ENCODE measurements around the gene TBC1D17. TPM values are rescaled to one million over a fixed set of nuclear protein-coding genes. Genes with fewer than 3 reads are reported as not detected.

The TBC1D17 gene
- polyA plus RNA-seq, 1 donor from 2014 or later: 13.1 TPM

DNA sequence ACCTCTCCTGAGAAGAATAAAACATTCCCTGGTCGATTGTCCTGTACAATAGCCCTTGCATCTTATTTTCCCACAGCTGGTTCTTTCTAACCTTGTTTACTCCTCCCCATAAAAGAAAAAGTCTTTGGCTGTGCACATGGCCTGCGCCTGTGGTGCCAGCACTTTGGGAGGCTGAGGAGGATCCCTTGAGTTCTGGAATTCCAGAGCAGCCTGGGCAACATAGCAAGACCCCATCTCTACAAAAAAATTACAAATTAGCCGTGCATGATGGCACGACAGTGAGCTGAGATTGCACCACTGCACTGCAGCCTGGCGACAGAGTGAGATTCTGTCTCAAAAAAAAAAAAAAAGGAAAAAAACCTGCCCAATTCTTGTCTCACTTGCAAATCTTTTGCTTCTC lies 59.0 kb downstream of the TBC1D17 start:
- Histone ChIP-seq H3K9ac (ENCODE audit: low read length) (no peak overlapping the region), H2AFZ (ENCODE audit: low read depth, low read length) (no peak overlapping the region), H3K4me2 (ENCODE audit: low read length) (no peak overlapping the region), H3K27ac (ENCODE audit: low read length) (no peak overlapping the region), H3K9me2 (ENCODE audit: insufficient read depth, low read length) (no peaks in the 10 kb centered on the region), H3K9me3 (ENCODE audit: low read length) (no peaks in the 10 kb centered on the region), H3K79me2 (replicated peaks; ENCODE audit: insufficient read depth, low read length) (no peaks in the 10 kb centered on the region), H3K27me3 (ENCODE audit: insufficient read depth, low read depth, low read length) (no peaks in the 10 kb centered on the region), H3K4me3 (ENCODE audit: low read length) (no peak overlapping the region), H4K20me1 (ENCODE audit: insufficient read depth) (no peaks in the 10 kb centered on the region), H3F3A (ENCODE audit: insufficient read depth, low read length, poor library complexity, severe bottlenecking) (no peaks in the 10 kb centered on the region), H3K36me3 (ENCODE audit: insufficient read depth, low read length) (no peaks in the 10 kb centered on the region)
- TF ChIP-seq RAD21 (conservative IDR thresholded peaks at IDR 0.05) (no peak), SMC3 (conservative IDR thresholded peaks at IDR 0.05; ENCODE audit: poor library complexity) (no peak), EP300 (conservative IDR thresholded peaks at IDR 0.05; ENCODE audit: poor library complexity, severe bottlenecking) (no peak)
- TF ChIP-seq, protein P1, sequence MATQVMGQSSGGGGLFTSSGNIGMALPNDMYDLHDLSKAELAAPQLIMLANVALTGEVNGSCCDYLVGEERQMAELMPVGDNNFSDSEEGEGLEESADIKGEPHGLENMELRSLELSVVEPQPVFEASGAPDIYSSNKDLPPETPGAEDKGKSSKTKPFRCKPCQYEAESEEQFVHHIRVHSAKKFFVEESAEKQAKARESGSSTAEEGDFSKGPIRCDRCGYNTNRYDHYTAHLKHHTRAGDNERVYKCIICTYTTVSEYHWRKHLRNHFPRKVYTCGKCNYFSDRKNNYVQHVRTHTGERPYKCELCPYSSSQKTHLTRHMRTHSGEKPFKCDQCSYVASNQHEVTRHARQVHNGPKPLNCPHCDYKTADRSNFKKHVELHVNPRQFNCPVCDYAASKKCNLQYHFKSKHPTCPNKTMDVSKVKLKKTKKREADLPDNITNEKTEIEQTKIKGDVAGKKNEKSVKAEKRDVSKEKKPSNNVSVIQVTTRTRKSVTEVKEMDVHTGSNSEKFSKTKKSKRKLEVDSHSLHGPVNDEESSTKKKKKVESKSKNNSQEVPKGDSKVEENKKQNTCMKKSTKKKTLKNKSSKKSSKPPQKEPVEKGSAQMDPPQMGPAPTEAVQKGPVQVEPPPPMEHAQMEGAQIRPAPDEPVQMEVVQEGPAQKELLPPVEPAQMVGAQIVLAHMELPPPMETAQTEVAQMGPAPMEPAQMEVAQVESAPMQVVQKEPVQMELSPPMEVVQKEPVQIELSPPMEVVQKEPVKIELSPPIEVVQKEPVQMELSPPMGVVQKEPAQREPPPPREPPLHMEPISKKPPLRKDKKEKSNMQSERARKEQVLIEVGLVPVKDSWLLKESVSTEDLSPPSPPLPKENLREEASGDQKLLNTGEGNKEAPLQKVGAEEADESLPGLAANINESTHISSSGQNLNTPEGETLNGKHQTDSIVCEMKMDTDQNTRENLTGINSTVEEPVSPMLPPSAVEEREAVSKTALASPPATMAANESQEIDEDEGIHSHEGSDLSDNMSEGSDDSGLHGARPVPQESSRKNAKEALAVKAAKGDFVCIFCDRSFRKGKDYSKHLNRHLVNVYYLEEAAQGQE (IDR thresholded peaks at IDR 0.05; ENCODE audit: borderline replicate concordance): no peak

DNA sequence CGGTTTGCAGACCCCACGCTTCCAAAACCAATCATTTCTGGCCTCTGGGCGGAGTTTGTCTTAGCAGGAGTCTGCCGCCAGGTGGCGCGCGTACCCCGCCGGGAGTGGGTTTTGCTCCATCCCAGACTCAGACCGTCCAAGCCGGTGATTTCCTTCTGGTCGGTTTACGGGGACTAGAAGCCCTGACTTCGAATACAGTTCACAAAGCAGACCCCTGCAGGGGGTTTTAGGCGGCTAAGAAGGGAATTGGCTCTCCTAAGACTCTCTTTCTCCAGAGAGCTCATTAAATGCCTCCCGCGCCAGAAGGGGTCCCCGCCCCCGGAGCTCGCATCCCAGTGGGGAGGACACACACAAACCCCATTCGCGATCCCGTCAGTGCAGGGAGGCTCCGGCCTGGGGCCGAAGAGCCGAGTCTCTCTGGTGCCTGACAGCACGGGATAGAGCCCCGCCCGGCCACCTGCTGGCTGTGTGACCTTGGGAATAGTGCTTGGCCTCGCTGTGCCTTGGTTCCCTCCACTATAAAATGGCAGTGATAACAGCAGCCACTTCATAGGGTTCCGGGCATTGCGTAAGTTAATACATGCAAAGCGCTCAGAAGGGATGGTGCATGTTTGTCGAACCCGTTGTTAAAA lies 60.4 kb downstream of the TBC1D17 start:
- H3K9me3 ChIP-seq (ENCODE audit: low read length): no peaks in the 10 kb centered on the region
- no peak overlapping the region for H3K27ac ChIP-seq (ENCODE audit: low read length)
- no peaks in the 10 kb centered on the region for H3K79me2 ChIP-seq (replicated peaks; ENCODE audit: insufficient read depth, low read length)
- H2AFZ ChIP-seq (ENCODE audit: low read depth, low read length): peak overlapping the region; percentile 45
- no peaks in the 10 kb centered on the region for H3K27me3 ChIP-seq (ENCODE audit: insufficient read depth, low read depth, low read length)
- peak overlapping the region; percentile 57 for H3K4me3 ChIP-seq (ENCODE audit: low read length)
- H3K36me3 ChIP-seq (ENCODE audit: insufficient read depth, low read length): no peaks in the 10 kb centered on the region
- no peaks in the 10 kb centered on the region for H3K9me2 ChIP-seq (ENCODE audit: insufficient read depth, low read length)
- TF ChIP-seq POLR2AphosphoS5 (IDR thresholded peaks at IDR 0.05) (no peak), RAD21 (conservative IDR thresholded peaks at IDR 0.05) (peak; percentile 93), SMC3 (conservative IDR thresholded peaks at IDR 0.05; ENCODE audit: poor library complexity) (peak; percentile 98), MXI1 (conservative IDR thresholded peaks at IDR 0.05; ENCODE audit: poor library complexity, severe bottlenecking) (no peak), TAF1 (IDR thresholded peaks at IDR 0.05; ENCODE audit: low read depth) (no peak), EZH2 (IDR thresholded peaks at IDR 0.05; ENCODE audit: borderline replicate concordance, insufficient read depth, low read length, poor library complexity, severe bottlenecking) (no peak), EP300 (conservative IDR thresholded peaks at IDR 0.05; ENCODE audit: poor library complexity, severe bottlenecking) (no peak)
- TF ChIP-seq, protein P1 (IDR thresholded peaks at IDR 0.05; ENCODE audit: borderline replicate concordance): no peak
- TF ChIP-seq, protein P2, sequence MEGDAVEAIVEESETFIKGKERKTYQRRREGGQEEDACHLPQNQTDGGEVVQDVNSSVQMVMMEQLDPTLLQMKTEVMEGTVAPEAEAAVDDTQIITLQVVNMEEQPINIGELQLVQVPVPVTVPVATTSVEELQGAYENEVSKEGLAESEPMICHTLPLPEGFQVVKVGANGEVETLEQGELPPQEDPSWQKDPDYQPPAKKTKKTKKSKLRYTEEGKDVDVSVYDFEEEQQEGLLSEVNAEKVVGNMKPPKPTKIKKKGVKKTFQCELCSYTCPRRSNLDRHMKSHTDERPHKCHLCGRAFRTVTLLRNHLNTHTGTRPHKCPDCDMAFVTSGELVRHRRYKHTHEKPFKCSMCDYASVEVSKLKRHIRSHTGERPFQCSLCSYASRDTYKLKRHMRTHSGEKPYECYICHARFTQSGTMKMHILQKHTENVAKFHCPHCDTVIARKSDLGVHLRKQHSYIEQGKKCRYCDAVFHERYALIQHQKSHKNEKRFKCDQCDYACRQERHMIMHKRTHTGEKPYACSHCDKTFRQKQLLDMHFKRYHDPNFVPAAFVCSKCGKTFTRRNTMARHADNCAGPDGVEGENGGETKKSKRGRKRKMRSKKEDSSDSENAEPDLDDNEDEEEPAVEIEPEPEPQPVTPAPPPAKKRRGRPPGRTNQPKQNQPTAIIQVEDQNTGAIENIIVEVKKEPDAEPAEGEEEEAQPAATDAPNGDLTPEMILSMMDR (IDR thresholded peaks at IDR 0.05; ENCODE audit: poor library complexity, severe bottlenecking): peak; percentile 96
- H3K9ac ChIP-seq (ENCODE audit: low read length): no peak overlapping the region
- H3K4me2 ChIP-seq (ENCODE audit: low read length): peak overlapping the region; percentile 70
- H4K20me1 ChIP-seq (ENCODE audit: insufficient read depth): no peaks in the 10 kb centered on the region
- H3F3A ChIP-seq (ENCODE audit: insufficient read depth, low read length, poor library complexity, severe bottlenecking): no peaks in the 10 kb centered on the region

Measured in neural cell (in vitro differentiated cells).